ENCODE data around the gene SYN1.

Gene SYN1

DNA sequence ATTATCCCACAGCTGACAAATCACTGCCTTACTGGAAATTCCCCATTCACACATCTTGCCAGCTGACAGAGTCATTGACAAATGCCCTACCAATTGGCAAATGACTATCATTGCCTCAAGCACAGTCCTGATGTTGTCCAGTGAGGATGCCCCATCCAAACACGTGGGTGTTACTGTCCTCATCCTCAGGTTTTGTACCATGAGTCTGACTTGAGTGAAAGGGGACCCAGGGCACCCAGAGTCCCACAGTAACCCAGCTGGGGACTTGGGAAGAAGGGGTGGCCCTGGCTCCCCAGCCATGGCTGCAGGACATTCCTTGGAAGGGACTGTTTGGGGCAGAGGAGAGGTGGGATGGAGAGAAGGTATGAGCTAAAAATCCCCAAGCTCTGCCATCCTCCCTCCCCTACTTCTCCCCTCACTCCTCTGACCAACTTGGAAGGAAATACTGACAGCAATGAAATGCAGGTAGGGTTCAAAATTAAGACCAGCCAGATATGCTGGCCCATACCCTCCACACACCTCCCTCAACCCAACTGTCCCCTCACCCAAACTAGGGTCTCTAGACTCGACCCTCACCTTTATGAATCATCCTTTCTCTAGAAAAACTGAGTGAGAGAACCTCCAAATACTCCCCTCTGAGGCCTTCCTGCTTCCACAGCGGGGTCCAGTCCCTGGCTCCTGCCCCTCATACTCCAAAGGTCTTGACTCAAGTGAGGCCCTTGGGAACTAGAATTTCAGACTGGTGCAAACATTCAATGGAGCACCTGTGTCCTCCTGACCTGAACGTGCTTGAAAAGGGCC lies 32.4 kb downstream of the SYN1 start:
- H2AFZ ChIP-seq: no peak overlapping the region
- no peaks in the 10 kb centered on the region for H3K4me1 ChIP-seq
- no peak overlapping the region for H3K27ac ChIP-seq
- H3K9ac ChIP-seq: no peak overlapping the region
- H3K9me3 ChIP-seq (ENCODE audit: control insufficient read depth, low read length): no peaks in the 10 kb centered on the region
- H3K79me2 ChIP-seq: no peaks in the 10 kb centered on the region
- H3K4me2 ChIP-seq (ENCODE audit: low read length): no peak overlapping the region
- H3K36me3 ChIP-seq (ENCODE audit: control insufficient read depth, insufficient read depth, low read length): no peaks in the 10 kb centered on the region
- H3K27me3 ChIP-seq (ENCODE audit: control insufficient read depth, insufficient read depth, low read length): no peaks in the 10 kb centered on the region
- H3K4me3 ChIP-seq (ENCODE audit: low read depth, low read length): no peak overlapping the region
- TF ChIP-seq CTCF (IDR thresholded peaks at IDR 0.05): no peak

- Histone ChIP-seq H3K27ac (no peak overlapping the region), H3K36me3 (ENCODE audit: control insufficient read depth, insufficient read depth, low read length) (no peaks in the 10 kb centered on the region), H3K27me3 (ENCODE audit: control insufficient read depth, insufficient read depth, low read length) (no peaks in the 10 kb centered on the region), H3K79me2 (no peaks in the 10 kb centered on the region), H3K4me2 (ENCODE audit: low read length) (no peak overlapping the region), H3K4me3 (ENCODE audit: low read depth, low read length) (no peak overlapping the region), H2AFZ (no peak overlapping the region), H3K9me3 (ENCODE audit: control insufficient read depth, low read length) (no peaks in the 10 kb centered on the region), H3K4me1 (no peaks in the 10 kb centered on the region), H3K9ac (no peak overlapping the region)
- TF ChIP-seq CTCF (IDR thresholded peaks at IDR 0.05): no peak
Observed at GRCh38 chrX:47586043-47586787, 33.4 kb downstream of the SYN1 start.

DNA sequence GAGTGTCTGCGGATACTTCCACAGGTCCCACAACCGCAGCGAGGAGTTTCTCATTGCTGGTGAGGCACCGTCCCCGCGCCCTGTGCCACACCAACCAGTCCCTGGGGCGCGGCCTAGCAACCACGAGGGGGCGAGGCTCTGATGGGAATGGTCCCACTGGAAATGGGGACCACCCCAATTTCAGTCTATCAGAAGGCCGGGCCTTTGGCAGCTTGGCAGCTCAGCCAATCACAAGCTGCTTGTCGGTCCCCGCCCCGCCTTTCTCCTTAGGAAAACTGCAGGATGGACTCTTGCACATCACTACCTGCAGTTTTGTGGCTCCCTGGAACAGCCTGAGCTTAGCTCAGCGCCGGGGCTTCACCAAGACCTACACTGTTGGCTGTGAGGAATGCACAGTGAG lies 34.4 kb downstream of the SYN1 start:
- H3K36me3 ChIP-seq (ENCODE audit: control insufficient read depth, insufficient read depth, low read length): no peaks in the 10 kb centered on the region
- no peak overlapping the region for H2AFZ ChIP-seq
- no peaks in the 10 kb centered on the region for H3K9me3 ChIP-seq (ENCODE audit: control insufficient read depth, low read length)
- no peak overlapping the region for H3K4me2 ChIP-seq (ENCODE audit: low read length)
- no peak for TF ChIP-seq CTCF (IDR thresholded peaks at IDR 0.05)
- no peak overlapping the region for H3K27ac ChIP-seq
- no peak overlapping the region for H3K9ac ChIP-seq
- no peaks in the 10 kb centered on the region for H3K79me2 ChIP-seq
- no peak overlapping the region for H3K4me3 ChIP-seq (ENCODE audit: low read depth, low read length)
- no peaks in the 10 kb centered on the region for H3K27me3 ChIP-seq (ENCODE audit: control insufficient read depth, insufficient read depth, low read length)
- H3K4me1 ChIP-seq: no peaks in the 10 kb centered on the region

DNA sequence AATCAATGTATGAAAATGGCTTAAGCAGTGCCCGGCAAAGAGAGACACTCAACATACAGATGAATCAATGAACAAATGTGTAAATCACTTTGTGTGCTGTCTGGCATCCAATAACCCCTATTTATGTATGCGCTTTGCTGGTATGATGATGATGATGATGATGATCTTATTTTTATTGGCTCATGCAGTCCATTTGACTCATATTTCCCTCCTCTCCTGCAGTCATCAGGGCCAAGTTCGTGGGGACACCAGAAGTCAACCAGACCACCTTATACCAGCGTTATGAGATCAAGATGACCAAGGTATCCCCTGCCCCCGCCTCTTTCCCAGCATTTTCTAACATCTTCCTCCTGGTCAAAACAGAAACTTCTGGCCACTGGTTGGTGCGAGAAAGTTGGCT lies 34.9 kb downstream of the SYN1 start:
- Histone ChIP-seq H2AFZ (no peak overlapping the region), H3K9me3 (ENCODE audit: control insufficient read depth, low read length) (no peaks in the 10 kb centered on the region), H3K4me1 (no peaks in the 10 kb centered on the region), H3K79me2 (no peaks in the 10 kb centered on the region), H3K9ac (no peak overlapping the region), H3K27ac (no peak overlapping the region), H3K27me3 (ENCODE audit: control insufficient read depth, insufficient read depth, low read length) (no peaks in the 10 kb centered on the region), H3K36me3 (ENCODE audit: control insufficient read depth, insufficient read depth, low read length) (no peaks in the 10 kb centered on the region), H3K4me3 (ENCODE audit: low read depth, low read length) (no peak overlapping the region), H3K4me2 (ENCODE audit: low read length) (no peak overlapping the region)
- TF ChIP-seq CTCF (IDR thresholded peaks at IDR 0.05): no peak

Data from parathyroid adenoma (tissue), 2 donors.